RWPE1 (cell line): Measurements from ENCODE around the gene THOC1.

Source experiments
- CTCF ChIA-PET: fragments of 350-600 bp; sonication (Branson Sonifier 250); formaldehyde crosslinking; extraction: SDS; loops from one replicate; lab custom pipeline; 2021; lab: Yijun Ruan, JAX
- POLR2A ChIA-PET: fragments of 400-600 bp; formaldehyde crosslinking; extraction: SDS; loops from one replicate; lab custom pipeline; 2020; ENCODE audit warnings: antibody characterized with exemption; ENCODE audit not compliant: low non-redundant PET; lab: Yijun Ruan, JAX
- DNase-seq: peaks from one replicate; pipeline ENCODE4 v3.0.0; 2012; ENCODE audit warnings: low spot score
- H3K27ac ChIP-seq: fragments of 450-650 bp; 2 replicates; pipeline ENCODE4 v1.5.1; 2017
- TF ChIP-seq, protein P1 (sequence below): fragments of 450-650 bp; conservative IDR thresholded peaks from 2 replicates; pipeline ENCODE4 v1.5.1; 2017; ENCODE audit warnings: low read depth, mild to moderate bottlenecking

The THOC1 gene

DNA sequence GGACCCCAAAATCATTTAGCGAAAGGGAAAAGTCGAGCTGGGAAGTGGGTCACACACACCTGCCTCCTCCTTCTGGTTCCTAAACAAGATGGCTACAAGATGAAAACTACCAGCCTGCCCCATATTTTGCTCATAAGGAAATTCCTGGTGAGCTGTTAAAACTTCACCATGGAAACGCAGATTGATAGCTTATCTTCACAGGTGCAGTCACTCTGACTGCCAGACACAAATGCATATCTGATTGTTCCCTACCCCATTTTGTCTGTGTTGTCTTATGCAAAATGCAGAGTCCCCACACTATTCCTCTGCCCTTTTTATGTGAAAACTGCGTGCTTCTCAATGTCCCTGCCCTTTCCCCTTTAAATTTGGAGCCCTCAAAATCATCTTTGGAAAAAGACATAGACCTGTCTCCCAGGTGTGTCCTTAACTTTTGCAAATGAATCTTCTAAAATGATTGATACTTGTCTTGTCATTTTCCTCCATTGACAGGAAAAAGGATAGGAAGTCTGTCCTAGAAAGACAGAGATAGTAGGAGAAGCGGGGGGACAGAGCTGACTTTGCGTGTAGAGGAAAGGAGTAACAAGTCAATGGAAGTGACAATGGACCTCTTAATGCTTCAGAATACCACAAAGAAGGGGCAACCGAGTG lies 38.9 kb upstream of the THOC1 start:
- CTCF ChIA-PET = interaction anchor here (0.7 to 1.1 kb wide), 2 partner anchors 43 to 317 kb away, joined by 4 to 5 read pairs; no protein-coding TSS in a partner anchor
- POLR2A ChIA-PET = no interaction called here
- no peak overlapping the region for H3K27ac ChIP-seq
- TF ChIP-seq, protein P1, sequence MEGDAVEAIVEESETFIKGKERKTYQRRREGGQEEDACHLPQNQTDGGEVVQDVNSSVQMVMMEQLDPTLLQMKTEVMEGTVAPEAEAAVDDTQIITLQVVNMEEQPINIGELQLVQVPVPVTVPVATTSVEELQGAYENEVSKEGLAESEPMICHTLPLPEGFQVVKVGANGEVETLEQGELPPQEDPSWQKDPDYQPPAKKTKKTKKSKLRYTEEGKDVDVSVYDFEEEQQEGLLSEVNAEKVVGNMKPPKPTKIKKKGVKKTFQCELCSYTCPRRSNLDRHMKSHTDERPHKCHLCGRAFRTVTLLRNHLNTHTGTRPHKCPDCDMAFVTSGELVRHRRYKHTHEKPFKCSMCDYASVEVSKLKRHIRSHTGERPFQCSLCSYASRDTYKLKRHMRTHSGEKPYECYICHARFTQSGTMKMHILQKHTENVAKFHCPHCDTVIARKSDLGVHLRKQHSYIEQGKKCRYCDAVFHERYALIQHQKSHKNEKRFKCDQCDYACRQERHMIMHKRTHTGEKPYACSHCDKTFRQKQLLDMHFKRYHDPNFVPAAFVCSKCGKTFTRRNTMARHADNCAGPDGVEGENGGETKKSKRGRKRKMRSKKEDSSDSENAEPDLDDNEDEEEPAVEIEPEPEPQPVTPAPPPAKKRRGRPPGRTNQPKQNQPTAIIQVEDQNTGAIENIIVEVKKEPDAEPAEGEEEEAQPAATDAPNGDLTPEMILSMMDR = no peak
- no peak for DNase-seq

- CTCF ChIA-PET = no interaction called here
- H3K27ac ChIP-seq = no peak overlapping the region
- POLR2A ChIA-PET = no interaction called here
- no peak for DNase-seq
- TF ChIP-seq, protein P1 = no peak
Observed at GRCh38 chr18:305003-305501, 37.2 kb upstream of the THOC1 start.

GRCh38 chr18:303607-304006 lies 35.8 kb upstream of the THOC1 start:
- POLR2A ChIA-PET = no interaction called here
- TF ChIP-seq, protein P1 = no peak
- CTCF ChIA-PET = no interaction called here
- H3K27ac ChIP-seq = no peak overlapping the region
- DNase-seq = no peak

GRCh38 chr18:303011-303410 lies 35.2 kb upstream of the THOC1 start:
- DNase-seq = no peak
- CTCF ChIA-PET = interaction anchor here (0.7 kb wide), 1 partner anchor 16 kb away, joined by 4 read pairs; no protein-coding TSS in a partner anchor
- POLR2A ChIA-PET = no interaction called here

GRCh38 chr18:302097-302496 lies 34.2 kb upstream of the THOC1 start:
- TF ChIP-seq, protein P1 = no peak
- CTCF ChIA-PET = no interaction called here
- no peak overlapping the region for H3K27ac ChIP-seq
- no peak for DNase-seq
- POLR2A ChIA-PET = no interaction called here

More at GRCh38 chr18:303011-303410, 35.2 kb upstream of the THOC1 start:
- H3K27ac ChIP-seq = no peak overlapping the region
- TF ChIP-seq, protein P1 = no peak

GRCh38 chr18:297936-298335 lies 30.1 kb upstream of the THOC1 start:
- ChIA-PET POLR2A (no interaction called here), CTCF (interaction anchor here (0.9 kb wide), 1 partner anchor 279 kb away, joined by 4 read pairs; no protein-coding TSS in a partner anchor)
- DNase-seq = no peak
- TF ChIP-seq, protein P1 = no peak
- H3K27ac ChIP-seq = no peak overlapping the region
